Umbilical cord (tissue), 2 donors: Measurements from ENCODE around the gene P2RX3. TPM values are rescaled to one million over a fixed set of nuclear protein-coding genes. Genes with fewer than 3 reads are reported as not detected.
"Not testable (repeated sequence)": the region's sequence is repeated elsewhere in the genome, so short reads cannot be mapped to it uniquely, and the experiment has no call there.

Experiments
- DNase-seq: peaks from one replicate; pipeline ENCODE4 v3.0.0-alpha.2; 2015; ENCODE audit warnings: low spot score
- total RNA-seq: library from RNA; depleted of rRNA; stranded (reverse); fragments of >200 nt; gene quantifications from one replicate; pipeline ENCODE4 v1.2.3, GENCODE V29; 2014; ENCODE audit warnings: low replicate concordance; ENCODE audit not compliant: insufficient read depth

The P2RX3 gene
- total RNA-seq, 1 donor from 2014 or later: not detected

DNA sequence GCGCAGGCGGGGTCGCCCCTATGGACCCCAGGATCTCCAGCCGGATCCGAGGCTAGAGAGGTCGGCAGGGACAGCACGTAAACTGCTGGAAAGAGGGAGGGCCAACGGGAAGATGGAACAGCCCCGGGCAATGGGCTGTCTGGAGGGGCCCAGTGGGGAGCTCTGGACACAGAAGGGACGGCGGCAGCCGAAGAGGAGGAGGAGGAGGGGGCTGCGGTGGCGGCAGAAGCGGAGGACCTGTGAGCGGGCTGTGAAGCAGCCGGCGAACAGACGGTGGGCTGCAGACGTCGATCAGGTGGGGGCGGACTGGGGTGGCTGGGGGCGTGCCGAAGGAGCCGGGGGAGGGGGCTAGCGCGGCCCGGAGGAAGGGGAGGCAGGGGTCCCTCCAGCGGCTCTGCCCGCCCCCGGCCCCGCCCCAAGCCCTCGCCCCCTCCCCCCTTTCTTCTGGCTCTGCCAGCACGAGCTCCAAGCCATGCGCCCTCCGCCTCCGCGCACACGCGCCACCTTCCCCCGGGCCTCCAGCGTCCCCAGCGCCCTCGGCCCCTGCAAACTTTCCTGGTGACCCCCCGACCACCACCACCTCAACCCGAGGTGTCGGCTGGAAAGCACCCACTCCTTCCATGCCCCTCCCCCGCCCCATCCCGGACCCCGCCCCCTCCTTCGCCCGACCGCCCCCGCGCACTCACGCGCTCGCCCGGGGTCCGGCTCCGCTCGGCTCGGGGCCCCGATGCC lies 13.8 kb upstream of the P2RX3 start:
- peak; percentile 80 for DNase-seq

DNA sequence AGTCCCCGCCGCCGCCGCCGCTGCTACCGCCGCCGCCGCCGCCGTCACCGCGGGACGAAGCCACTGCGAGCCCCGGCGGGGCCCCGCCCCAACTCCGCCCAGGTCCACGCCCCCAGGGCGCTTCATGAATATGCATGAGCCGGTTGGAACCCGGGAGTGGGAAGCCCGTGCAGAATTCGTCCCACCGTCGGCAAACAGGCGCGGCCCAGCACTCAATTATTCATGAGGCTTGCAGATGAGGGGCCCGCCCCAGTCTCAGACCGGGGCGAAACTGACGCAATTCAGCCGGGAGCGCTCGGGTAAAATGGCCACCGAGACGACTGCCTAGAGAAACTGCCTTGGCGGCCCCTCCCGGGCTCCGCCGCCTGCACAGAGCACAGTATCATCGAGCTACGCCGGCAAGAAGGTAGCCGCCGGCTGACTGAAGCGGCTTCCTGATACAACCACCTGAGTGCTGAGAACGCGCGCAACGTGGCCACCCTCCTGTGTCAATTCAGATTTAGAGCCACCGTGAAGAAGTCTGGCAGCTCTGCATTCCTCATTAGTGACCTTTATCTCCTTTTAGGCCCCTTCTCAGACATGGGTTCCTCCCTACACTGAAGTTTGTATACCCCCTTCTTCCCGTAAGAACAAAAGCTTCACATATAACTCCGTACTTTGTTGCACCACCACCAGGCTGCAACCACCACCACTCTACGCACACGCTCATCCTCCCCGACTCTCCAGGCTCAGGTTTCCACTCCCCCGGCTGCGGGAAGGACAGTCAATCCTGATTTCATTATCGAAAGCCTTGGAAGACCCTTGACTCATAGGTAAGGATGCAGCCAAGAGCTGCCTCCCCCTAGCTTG lies 13.0 kb upstream of the P2RX3 start, which contains the start of gene TNKS1BP1:
TSS of gene TNKS1BP1 (minus strand) at position 67 of the 849 bp plus-strand sequence. CDS start 3,067 bp downstream, outside the sequence.
- peak; percentile 99 for DNase-seq

DNA sequence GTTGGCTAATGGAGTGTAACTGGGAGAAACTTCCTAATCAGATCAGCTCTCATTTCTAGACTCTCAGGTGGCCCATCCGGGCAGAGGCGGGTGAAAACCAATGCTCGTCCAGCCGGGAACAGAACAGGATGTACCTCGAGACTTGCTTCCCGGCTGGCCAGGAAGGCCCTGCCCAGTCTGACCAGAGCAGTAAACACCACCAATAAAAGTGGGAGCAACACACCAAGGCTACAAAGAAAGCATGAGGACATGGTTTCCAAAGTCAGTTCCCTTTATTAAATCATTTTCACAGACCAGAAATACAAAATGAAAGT lies 12.5 kb upstream of the P2RX3 start:
- DNase-seq: no peak

DNA sequence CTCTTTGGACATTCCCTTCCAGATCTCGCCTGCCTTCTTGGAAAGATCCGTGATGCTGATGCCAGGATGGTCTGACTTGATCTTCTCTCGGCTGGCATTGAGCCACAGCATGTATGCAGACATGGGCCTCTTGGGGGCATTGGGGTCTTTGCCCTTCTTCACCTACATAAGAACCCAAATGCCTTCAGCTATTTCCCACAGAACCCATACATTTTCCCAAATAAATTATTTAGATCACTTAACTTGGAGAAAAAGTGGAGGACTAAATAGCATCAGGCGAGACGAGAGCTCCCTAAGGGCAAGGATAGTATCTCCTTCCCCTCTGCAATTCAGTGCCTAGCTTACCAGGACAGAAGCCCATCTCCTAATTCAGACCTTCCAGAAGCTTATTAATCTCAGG lies 10.4 kb upstream of the P2RX3 start:
- no peak for DNase-seq

DNA sequence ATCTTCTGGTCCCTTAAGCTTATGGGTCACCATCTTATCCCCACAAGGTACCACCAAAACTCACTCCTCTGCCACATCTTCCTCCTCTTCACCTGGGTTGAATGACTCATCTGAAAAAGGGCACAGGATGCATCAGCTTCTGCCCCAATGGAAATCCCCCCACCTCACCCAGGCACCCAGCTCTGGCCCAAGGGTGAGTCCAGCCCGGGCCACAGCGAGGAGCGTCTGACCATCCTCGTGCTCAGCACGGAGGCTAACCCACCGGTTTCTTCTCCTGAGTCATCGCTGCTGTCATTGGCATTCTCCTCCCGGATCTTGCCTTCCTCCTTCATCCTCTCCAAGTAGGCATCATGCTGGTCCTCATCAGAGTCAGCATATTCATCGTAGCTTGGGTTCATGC lies 8.1 kb upstream of the P2RX3 start:
- DNase-seq: no peak

DNA sequence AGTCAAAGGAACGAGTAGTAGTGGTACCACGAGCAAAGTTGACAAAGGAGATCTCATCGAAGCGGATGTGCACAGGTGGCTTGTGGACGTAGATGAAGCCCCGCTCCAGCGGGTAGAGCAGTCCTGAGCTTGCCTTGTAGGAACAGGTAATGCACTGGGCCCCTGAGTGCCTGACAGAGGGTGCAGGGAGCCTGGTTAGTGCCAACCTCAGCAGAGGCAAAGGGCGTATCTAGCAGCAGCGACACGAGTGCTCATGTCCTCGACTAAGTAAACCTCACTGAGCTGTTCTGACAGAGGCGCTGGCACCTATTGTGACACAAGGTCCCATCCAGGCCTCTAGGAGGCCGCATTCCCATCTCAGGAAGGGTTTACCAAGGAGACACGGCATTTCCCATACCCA lies 6.4 kb upstream of the P2RX3 start:
- DNase-seq: no peak

DNA sequence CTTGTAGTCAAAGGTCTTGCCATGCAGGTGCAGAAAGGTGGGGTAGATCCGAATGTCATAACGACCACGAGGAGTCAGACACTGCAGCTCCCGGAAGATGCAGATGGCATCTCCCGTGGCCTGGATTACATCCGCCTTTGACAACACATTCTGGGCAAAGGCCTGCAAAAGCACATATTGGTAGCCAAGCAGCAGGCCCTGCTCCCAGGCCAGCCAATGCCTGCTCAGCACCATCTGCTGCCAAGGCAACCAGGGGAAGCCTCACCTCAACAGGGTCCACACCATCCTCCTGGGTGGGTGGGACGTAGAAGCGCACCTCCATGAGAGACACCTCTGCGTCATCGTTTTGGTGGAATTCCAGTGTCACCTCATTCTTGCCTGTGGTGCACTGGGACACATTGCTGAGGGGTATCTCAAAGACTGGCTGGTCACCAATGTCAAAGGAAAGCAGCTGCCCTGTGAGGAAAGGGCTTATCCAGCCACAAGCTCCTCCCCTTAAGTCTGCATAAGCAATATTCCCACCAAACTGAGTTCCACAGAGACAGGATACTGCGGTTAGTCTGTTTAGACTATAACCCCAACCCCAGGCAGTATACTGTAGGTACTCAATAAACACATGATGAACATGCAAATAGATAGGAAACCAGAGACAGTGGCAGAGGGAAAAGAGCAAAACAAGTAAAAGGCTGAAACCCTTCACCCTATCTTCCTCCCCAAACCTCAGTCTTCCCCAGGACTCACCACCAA lies 5.3 kb upstream of the P2RX3 start:
- DNase-seq: no peak

DNA sequence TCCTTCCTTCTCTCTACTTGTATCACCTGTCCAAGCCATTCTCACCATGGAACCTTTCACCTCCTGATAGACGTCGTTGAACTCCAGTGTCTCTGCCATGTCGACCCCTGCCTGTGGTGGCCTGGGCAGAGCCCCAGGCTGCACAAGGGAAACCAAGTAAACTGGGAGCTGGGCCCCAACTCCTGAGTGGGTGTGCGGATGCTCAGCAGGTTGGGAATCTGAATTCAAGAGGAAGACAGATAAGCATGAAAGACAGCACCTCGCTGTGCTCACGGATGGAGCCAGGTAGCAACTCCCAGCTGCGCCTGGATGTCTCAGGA lies 3.2 kb upstream of the P2RX3 start:
- DNase-seq: no peak

DNA sequence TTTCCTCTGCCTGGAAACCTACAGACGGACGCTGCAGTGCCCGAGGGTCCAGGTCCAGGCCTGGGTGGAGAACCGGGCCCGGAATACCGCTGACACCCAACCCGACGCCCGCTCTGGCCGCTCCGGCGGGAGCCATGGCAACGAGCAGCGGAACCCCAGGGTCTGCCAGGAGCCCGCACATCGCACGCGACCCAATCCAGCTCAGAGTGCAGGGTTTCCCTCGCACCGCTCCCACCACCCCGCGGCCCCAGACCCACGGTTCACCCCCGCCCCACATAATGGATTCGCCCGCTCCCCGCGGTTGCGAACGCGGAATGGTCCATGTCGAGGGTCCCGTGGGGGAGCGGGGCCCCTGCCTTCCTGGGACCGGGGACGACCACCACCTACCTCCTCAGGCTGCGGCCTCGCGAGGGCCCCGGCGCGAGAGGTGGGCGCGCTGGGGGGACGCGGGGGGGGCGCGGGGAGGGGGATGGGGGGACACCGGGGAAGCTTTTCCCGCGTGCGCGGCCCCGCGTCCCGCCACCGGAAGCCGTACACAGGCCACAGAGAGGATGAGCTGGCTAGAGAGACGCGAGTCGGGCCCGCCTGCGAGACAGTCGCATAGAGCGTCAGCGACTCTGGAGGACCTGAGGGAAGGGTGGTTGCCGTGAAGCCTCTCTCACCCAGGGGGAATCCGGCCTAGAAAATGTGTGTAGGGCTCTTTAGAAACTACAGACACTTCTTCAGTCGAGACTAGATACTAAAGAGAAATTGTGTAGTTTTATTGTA lies 2.6 kb upstream of the P2RX3 start, which contains the start of gene SSRP1:
TSS of gene SSRP1 (minus strand) at position 550 of the 768 bp plus-strand sequence. CDS start 771 bp downstream, outside the sequence.
- peak; percentile 91 for DNase-seq

DNA sequence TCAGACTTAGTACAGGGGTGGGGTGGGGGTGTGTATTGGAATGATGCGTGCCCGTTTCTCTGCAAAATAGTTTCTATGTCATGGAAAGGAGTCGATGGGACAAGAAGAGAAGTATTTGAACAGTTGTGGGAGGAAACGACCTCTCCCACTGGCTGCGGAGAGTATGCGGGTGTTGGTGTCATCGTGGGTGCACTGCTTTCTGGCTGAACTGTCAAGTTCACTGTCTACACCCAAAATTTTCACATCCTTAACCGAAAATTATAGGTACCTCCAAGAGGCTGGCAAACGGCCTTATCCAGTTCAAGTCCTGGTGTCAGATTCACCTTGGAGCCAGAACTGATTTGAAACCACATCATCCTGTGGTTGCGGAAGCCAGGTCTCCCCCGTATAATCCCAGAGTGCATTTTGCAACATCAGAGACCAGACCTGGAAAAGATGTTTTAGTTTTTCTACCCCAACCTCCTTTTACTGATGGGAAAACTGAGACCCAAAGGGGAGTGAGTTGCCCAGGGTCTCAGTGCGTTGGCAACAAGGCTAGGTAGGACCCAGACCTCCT lies 2.0 kb upstream of the P2RX3 start:
- DNase-seq: no peak

DNA sequence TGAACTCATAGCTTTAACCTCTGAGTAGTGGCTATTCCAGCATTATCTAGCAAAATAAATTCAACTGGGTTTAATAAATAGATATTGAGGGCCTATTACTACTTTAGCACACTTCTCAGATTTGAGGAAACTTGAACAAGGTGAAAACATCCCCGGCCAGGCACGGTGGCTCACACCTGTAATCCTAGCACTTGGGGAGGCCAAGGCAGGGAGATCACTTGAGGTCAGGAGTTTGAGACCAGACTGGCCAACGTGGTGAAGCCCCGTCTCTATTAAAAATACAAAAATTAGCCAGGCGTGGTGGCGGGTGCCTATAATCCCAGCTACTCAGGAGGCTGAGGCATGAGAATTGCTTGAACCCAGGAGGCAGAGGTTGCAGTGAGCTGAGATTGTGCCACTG lies 1.3 kb upstream of the P2RX3 start:
- DNase-seq: not testable (repeated sequence)

DNA sequence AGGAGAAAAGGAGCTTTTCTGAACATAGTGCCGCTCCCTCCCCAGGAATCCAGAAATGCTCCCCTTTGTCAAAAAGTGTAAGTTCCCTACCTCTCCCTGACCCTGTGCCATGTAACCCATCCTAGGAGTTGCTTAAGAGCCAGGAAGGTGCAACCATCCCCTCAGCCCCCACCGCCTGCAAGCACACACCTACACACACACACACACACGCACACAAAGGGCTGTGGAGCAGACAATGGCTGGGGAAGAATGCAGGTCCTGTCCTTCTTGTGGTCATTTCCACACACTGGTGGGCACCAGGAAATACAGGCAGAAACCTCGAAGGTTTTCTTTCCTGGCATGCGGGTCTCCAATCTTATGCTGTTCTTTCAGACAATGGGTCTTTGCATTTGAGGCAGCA lies 1.2 kb downstream of the P2RX3 start:
- no peak for DNase-seq

DNA sequence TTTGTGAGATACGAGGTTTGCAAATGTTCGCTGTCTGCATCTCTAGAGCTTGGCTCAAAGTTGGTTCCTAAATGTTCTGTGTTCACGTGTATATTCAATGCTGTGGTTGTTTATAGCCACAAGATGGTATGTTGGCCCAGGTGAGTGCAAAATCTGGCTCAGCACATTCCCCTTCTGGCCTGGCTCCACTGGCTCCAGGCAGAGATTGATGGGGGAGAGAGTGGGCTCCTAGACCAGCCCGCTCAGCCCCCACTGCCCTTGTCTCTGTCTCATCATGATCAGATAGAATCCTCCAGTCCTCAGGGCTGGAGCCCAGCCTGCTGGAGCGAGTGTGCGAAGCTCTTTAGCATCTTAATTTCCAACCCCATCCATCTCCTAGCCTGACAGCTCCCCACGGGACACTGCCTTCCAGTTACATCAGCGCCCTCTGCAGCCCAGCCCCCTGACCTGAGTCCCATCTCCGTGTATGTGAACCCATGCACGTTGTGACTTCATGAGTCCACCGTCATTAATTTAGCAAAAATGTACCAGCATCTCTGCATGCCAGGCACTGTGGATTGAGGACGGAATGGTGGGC lies 2.0 kb downstream of the P2RX3 start:
- DNase-seq: no peak

DNA sequence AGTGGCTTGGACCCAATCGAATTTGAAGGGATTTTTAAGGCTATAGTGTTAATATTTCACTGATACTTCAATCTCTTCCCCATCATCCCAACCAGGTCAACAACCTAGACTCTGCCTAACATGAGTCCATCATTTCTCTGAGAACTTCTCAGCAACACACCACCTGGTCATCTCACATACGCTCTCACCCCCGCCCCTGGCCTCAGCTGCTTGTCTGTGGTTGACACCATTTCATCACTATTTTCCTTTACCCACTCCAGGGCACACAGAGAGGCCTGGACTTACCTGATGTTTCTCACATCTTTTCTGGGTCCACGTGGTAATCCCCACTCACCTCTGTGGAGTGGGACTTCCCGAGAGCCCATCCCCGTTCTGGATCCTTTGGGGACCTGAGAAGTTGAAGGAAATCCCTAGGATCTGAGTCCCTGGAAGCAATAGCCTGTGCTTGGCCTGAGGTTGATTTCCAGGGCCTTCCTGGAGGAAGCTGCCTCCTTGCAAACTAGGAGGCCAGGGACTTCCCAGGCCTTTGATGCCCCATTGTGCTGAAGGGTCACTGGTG lies 3.2 kb downstream of the P2RX3 start:
- no peak for DNase-seq

DNA sequence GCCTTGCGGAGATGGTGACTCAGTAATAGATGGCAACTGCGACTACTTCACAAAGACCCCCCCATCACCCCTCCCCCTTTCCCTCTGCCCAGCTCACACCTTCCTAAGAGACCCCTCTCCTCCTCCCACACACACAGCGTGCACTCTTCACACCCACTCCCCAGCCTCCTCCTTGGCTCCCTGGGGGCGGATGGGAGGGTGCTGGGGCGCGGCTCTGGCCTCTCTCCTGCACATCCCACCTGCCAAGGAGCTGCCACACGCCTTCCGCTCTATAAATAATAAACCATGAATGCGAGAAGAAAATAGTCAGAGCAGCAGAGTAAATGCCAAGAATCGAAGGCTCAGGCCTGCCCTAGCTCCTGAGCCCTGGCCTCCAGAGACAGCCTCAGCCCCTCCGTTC lies 4.5 kb downstream of the P2RX3 start:
- no peak for DNase-seq

DNA sequence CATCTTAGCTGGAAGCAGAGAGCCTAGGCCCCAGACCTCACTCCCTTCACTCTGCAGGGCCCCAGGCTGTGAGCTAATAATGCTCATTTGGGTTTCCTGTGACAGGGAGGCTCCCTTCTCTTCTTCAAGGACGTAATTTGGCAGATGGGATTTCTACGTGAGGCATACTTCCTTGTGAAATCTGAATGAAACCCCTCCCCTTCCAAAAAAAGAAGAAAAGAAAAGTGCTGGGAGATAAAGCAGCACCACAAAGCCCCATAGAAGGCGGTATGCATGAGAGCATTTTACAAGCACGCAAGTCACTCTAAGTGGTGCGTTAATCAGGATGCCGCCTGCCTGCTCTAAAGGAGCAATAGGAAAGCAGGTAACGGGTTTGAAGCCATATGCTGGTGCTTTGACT lies 5.7 kb downstream of the P2RX3 start:
- peak; percentile 76 for DNase-seq

DNA sequence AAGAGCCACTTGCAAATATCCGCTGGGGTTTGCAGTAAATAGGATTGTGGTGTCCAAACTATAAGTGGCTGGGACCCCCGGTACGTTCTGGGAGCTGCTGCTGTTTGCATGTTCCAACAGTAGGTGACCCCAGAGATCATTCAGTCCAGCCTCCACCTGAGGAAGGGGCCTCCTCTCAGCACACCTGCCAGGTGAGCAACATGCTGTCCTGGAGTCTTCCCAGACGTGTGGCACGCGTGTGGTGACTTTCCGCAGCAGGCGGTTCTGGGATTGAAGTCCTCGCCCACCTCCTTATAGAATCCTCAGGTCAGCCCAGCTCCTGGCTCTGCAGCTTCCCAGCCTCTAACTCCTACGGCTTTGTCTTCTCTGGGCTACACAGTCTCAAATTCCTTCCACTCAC lies 6.7 kb downstream of the P2RX3 start:
- DNase-seq: no peak

DNA sequence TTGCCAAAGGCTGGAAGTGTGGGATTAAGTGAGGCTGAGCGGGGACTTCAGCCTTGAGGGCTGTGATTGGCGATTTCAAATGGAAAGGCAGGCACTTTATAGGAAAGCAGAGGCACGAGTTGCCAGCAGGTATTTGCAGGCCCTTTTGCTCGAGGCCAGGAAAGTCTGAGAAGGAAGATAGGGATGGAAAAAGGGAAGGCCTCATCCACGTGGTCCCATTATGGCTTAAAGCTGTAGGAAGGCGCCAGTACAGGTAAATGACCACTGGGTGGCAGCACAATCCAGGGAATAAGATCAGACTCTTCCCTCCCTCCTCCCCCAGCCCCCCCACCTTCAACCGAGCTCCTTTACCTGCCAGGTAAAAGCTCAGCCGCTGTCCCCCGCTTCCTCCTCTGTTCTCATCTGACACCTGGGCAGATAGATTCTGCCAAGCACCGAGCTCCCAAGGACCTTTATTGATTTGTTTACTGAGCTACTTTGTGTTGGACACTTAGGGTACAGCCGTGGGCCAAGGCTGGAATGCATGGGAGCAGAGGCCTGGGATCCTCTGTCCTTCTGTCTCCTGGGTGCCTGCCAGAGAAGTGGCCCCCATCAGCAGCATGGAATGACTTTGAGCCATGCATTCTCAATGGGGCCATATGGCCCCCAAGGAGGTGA lies 7.5 kb downstream of the P2RX3 start:
- peak; percentile 76 for DNase-seq

DNA sequence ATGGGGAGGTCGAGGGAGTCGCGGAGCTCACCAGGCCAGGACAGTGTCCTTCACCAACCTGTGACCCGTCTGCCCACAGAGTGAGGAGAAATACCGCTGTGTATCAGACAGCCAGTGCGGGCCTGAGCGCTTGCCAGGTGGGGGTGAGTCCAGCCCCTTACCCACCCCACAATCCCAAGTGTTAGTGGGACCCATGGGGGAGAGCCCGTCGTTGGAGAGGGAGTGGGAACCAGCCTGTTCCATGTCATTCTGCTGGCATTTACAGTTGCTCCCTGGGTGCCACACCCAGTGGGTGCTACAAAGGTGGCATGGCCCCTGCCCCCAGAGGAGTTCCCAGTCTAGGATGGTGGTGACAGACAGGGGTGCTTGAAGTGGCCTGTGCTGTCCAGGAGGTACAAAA lies 9.2 kb downstream of the P2RX3 start:
- no peak for DNase-seq

DNA sequence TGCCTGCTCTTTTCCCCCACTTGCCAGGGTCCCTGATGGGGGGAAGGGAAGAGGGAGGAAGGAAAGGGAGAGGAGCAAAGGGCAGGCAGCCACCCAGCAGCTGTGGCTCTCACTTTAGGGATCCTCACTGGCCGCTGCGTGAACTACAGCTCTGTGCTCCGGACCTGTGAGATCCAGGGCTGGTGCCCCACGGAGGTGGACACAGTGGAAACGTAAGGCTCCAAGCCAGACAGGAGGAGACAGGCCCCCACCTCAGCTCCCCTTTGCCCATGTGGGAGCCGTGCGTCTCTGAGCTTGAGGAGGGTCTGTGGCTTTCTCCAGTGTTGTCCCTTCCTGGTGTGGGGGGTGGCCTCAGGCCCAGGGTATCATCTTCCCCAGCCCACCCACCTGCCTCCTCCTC lies 9.9 kb downstream of the P2RX3 start:
- DNase-seq: no peak
